Activated T-cell treated with anti-CD3 and anti-CD28 coated beads for 48 hours (primary cell): ENCODE data around the gene OPTN.
"Not testable (repeated sequence)": the region's sequence is repeated elsewhere in the genome, so short reads cannot be mapped to it uniquely, and the experiment has no call there.

Experiments
- DNase-seq: peaks from one replicate; pipeline ENCODE4 v3.0.0-alpha.2; 2020; ENCODE audit warnings: low read depth

The OPTN gene

DNA sequence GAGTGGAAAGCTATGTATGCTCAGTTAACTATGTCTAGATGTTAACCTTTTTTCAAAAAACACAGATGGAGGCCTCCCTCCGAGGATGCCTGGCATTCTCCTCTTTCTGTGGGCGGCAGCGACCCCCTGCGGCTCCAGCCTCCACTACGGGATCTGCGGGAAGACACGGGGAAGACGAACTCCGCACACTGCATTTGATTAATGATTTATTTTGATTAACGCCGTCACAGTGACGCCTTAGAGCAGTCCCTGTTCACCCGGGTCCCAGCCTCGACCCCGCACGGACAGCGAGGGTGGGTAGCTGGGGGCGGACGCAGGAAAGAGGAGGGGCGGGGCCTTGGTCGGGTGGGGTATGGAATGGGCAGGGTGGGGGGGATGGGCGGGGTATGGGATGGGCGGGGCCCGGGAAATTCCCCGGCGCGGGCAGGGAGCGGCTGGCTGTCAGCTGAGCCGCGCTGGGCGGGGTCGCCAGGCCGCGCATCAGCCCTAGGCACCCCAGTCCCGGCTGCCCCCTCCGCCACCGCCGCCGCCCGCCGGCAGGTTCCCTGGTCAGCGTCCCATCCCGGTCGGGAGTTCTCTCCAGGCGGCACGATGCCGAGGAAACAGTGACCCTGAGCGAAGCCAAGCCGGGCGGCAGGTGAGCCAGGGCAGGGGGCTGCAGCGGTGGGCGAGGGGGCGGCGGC lies at the start of gene OPTN:
Gene OPTN (plus strand): TSS at position 498 of the 683 bp plus-strand sequence. CDS start 8,960 bp downstream, outside the sequence.
- DNase-seq: peak; percentile 72

DNA sequence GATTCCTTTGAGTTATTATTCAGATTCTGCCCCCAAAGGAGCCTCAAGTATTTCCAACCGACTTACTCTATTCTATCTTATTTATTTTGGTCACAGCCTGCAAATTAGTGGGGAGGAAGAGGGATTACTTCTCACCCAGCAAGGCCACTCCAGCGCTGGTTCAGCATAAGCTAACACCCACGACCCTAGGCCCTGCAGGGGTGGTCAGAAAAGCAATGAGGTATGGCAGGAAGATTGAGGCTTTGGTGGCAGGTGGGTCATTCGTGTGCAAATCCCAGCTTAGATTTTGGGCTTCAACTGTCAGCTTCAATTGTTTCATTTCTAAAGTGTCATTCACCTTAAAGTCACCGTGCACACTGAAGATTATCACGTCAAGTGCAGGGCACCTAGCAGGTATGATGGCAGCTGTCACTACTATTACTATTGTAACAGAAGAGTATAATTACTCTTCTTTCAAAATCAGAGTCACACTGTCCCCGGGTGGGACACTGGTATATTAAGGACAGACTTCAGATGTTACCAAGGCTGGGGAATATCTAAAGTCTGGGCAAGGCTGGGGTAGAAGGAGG lies 48.8 kb upstream of the OPTN start:
- DNase-seq: no peak

DNA sequence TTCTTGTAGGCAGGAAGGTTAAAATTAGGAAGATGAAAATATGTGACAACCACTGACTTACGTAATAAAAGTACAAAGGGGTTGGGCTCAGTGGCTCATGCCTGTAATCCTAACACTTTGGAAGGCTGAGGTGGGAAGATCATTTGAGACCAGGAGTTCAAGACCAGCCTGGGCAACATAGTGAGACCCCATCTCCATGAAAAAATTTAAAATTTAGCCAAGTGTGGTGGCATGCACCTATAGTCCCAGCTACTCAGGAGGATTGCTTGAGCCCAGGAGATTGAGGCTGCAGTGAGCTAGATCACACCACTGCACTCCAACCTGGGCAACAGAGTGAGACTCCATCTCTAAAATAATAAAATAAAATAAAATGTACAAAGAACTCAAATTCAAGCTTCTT lies 46.8 kb upstream of the OPTN start:
- not testable (repeated sequence) for DNase-seq

DNA sequence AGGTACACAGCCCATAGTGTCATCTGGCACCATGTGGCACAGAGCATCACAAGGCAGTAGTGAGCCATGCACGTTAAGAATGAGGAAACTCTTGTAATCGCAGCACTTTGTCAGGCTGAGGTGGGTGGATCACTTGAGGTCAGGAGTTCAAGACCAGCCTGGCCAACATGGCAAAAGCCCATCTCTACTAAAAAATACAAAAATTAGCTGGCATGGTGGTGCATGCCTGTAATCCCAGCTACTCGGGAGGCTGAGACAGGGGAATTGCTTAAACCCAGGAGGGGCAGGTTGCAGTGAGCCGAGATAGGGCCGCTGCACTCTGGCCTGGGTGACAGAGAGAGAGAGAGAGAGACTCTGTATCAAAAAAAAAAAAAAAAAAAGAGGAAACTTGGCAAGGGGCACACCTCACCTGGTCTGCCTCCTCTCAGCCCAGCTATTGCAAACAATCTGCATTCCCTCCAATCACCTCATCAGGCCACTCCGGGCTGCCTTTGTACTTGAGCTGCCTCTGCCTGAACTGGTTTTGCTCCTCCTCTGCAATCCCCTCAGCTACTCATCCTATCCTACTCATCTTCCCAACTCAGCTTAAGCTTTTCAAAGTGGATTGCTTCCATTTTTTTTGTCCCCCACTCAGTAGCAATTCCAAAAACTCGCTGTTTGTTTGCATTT lies 46.0 kb upstream of the OPTN start:
- no peak for DNase-seq

DNA sequence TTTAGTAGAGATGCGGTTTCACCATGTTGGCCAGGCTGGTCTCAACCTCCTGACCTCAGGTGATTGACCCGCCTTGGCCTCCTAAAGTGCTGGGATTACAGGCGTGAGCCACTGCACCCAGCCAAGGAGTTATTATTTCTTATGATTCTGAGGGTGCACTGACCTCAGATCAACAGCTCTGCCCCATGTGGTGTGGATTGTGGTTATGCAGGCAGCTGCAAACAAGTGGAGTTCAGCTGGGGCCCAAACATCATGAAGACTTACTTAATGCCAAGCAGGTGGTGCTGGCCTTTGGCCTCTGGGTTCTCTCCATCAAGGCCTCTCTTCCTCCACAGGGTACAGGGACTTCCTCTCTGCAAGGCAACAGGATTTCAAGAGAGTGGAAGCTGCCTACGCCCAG lies 45.1 kb upstream of the OPTN start:
- no peak for DNase-seq

DNA sequence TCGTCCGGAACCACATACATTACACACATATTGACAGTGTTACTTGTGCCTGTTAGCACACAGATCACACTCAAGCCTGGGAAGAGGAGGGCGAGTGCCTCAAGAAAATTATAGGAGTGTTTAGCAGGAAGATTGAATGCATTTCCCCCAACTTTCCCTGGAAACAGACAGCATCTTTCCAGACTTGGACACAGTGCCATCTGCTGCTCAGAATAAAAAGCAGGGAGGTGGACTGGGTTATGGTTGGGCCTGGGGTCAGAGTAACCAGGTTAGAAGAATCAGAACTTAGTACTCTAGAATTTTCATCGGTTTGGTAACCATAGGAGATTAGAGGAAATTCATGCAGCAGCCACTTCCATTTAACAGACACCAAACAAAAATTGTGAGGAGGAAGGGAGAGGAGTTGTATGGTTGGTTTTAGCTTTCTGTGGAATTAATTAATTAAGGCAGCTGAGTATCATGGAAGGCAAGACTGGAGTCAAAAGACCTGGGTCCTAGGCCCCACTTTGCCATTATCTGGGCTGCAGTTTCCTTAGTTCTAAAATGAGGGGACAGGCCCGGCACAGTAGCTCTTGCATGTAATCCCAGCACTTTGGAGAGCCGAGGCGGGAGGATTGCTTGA lies 43.4 kb upstream of the OPTN start:
- DNase-seq: no peak

DNA sequence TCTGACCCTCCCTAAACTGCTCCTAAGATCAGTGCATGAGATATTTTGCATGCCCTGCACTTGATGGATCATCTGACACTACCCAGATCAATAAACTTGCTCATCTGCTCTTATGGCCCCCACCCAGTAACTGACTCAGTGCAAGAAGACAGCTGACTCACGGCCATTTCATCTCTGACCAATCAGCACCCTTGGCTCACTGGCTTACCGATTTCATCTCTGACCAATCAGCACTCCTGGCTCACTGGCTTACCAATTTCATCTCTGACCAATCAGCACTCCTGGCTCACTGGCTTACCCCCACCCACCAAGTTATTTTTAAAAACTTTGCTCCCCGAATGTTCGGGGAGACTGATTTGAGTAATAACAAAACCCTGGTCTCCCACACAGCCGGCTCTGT lies 37.2 kb upstream of the OPTN start:
- no peak for DNase-seq

DNA sequence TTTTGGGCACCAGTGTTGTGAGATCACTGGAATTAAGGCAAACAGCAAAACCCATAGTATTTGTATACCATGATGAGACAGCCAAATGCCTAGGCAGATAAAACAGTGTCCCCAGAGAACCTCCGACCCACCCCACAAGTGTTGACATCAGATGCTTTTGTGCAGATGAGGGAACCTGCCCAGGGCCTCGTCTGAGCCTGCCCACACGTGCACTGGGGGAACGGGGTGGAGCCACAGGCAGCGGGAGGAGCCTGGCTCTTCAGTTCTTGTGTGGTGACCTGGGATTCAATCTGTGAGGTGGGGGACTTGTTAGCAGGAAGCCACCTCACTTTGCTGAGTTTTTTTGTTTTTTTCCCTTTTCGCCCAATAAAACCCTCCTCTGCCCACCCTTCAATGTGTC lies 33.4 kb upstream of the OPTN start:
- no peak for DNase-seq

DNA sequence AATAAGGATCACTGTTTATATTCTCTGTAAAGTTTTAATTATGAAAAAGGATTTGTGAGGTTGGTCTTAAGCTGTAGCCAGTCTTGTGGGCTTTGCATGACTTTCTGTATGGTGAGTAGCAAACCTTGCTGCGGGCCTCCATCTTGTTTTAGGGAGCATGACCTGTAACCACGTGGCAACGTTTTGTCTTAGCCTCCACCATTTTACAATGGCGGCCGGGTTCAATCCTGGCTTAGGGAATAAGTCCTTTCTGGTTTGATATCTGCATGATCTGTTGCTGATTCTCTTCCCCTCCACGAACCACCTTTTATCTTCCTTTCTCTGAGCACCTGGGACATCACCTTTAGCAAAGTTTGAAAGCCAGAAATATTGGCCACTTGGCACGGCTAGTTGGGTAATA lies 32.5 kb upstream of the OPTN start:
- no peak for DNase-seq

DNA sequence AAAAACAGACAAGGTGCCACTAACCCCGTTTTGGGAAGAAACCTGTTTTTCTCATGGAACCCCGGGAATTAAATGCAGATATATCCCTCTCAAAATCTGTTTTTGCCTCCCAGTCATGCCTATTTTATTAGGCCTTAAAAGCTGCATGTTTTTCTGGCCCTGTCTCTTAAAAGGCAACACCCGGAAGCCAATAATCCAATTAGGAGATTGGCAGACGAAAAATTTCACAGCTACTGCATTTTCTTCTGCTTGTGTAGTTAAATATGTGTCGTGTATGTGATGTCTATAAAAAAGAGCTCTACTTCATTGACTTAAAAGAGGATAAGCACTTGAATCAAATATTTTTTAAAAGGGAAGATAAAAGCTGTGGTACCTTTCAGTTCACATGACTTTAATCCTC lies 31.9 kb upstream of the OPTN start:
- no peak for DNase-seq

DNA sequence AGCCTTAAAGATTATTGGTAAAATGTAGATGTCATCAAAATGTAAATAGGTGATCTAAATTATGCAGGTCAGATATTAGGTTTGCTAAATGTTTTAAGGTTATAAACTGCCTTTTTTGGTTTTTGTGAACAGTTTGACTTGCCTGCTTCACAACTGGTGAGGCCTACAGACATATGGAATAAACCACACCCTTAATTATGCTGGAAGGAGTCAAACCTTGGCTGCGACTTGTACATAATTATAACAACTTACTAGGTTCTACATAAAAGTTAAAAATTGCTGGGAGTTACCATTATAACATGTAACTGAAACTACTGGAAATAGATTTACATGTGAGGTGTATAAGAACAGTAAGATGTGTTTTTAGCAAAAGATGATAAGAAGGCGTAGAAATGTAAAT lies 31.5 kb upstream of the OPTN start:
- DNase-seq: no peak

DNA sequence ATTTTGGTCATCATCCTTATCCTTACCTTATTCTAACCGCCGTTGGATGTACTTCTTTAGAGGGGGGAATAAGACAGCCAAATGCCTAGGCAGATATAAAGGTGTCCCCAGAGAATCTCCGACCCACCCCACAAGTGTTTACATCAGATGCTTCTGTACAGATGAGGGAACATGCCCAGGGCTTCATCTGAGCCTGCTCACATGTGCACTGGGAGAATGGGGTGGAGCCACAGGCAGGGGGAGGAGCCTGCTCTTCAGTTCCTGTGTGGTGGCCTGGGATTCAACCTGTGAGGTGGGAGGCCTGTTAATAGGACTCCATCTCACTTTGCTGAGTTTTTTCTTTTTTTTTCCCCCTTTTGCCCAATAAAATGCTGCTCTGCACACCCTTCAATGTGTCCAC lies 27.6 kb upstream of the OPTN start:
- no peak for DNase-seq

DNA sequence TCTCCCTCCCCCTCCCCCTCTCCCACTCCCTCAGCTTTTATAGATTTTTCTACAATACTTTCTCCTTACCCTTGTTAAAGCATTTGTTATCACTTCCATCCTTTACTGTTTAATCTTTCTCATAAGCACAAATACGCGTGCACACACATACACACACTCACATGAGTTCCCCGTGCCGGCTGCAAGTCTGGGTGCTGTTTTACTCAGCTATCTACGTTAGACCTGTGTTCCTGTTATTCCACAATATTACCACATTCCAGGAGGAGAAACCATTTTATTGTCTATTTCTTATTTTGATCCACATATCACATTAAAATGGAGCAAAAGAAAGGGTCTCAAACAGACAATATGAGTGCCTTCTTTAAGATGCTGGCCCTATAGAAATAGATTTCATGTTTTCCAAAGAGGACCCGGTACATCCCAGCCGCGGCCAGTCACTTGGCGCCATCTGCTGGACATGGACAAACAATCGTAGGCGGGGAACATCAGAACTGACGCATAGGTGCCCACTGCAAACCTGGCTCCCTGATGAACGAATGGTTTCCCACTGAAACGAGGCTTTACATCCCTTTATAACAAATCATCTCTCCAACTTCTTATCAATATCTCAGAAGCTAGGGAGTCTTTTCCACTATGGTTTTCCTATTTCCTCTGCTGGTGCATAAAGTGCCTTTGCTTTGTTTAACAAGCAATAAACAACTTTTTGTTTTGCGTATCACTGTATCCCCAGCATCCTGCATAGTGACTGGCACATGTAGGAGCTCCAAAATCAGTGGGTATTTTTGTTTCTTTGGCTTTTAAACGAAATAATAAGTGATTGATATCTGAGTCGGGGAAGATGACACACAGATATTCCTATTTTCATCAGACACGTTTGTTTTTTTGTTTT lies 25.2 kb upstream of the OPTN start:
- DNase-seq: peak; percentile 50

DNA sequence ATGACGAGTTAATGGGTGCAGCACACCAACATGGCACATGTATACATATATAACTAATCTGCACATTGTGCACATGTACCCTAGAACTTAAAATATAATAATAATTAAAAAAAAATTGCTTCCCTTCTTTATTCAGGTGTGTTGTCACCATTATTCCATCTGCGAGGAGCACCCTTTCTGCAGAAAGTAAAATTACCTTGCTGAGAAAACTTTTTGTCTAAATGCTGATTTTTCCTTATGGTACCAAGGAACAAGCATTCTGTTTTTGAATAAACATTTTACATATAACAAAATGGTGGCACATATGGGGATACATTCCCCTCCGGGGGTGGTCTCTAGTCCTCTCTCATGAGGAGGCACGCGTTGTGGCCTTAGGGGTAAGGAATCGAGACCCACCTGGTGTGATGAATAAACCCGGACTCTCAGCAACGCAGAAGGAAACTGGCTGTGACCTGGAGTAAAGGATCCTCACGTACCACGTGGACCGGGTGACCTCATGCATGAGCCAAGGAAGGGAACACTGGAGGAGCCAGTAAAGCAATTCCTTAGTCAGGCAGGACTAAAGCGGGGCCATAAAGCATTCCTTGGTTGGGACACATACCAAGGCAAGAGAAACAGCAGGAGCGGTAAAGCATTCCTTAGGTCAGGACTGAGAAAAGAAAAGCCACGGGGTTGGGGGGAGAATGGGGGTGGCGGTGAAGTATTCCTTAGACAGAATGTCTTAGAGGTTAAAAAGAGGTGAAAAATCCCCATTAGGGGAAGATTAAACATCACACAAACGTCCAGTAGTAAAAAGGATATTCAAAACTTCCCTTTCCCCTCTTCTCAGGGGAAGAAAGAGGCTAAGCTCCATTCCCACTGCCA lies 20.8 kb upstream of the OPTN start:
- DNase-seq: no peak

DNA sequence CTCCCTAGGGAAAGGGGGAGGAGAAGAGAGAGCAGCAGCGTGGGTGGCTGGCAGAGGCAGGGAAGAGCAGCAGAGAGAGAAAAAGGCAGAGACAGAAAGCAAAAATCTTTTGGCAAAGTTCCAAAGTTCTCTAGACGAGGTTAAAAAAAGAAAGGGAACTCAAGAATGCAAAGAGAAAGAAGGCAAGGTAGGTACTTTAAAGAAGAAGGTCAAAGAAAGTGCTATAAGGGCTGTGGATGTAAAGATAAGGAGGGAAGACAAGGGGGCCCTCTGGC lies 20.2 kb upstream of the OPTN start:
- no peak for DNase-seq

DNA sequence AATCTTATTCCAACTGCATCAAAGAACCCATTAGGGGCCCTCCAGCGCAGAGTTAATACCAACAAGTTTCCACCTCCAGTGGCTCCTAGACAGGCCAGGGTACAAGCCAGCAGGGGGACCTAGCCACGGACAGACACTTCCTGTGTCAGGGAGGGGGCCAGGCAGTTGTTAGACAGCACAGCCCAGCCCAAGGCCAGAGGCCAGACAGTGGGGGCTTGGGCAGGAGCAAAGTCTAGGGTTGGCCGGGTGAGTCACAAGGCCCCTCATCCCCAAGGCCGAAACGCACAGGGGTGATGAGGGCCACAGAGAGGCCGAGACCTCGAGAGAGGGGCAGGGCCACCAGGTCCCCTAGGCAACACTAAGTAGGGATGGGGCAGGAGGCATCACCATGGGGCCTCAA lies 19.3 kb upstream of the OPTN start:
- DNase-seq: no peak

DNA sequence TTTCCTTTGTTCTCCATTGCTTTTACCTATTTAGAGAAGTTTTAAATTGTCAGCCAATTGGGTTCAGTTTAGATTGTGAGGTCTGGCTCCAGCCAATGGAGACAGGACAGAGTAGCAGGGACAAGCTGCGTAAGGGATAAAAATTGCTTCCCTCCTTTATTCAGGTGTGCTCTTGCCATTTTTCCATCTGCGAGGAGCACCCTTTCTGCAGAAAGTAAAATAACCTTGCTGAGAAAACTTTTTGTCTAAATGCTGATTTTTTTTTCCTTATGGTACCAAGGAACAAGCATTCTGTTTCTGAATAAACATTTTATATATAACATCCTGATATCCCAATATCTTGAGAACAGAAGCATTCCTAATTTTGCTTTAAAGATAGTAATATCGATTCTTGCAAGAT lies 16.3 kb upstream of the OPTN start:
- not testable (repeated sequence) for DNase-seq

DNA sequence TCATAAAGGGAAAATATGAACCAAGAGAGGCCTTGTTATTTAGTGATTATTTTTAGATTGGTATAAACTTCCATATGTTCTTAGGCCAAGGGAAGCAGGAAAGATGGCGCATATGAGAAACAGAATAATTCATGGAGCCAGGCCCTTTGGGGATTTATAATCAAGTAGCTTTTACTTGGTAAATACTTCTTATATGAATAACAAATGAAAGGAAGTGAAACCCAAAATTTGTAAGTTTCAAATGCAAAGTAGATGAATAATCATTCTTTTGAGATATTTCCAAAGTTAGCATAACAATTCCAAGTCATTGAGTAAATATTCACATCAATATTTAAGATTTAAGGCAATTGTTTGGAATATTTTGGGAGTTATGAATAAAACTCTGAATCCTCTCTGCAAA lies 13.9 kb upstream of the OPTN start:
- DNase-seq: no peak

DNA sequence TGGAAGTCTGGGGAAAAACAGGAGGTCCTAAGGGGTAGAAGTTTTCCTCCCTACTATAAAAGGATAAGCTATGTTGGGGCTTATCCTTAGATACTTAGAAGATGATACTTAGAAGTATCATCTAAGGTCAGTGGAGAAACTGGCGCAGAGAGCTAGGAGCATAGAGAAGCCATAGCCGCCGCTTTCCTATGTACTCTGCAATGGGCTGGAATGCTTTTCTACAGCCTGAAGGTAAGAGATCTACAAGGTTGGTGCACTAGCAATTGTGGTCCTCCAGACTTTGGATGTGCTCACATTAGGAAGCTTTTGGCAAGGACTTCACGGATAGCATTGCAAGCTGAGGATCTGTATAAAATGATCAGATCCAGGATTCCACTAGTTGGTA lies 12.4 kb upstream of the OPTN start:
- DNase-seq: no peak

DNA sequence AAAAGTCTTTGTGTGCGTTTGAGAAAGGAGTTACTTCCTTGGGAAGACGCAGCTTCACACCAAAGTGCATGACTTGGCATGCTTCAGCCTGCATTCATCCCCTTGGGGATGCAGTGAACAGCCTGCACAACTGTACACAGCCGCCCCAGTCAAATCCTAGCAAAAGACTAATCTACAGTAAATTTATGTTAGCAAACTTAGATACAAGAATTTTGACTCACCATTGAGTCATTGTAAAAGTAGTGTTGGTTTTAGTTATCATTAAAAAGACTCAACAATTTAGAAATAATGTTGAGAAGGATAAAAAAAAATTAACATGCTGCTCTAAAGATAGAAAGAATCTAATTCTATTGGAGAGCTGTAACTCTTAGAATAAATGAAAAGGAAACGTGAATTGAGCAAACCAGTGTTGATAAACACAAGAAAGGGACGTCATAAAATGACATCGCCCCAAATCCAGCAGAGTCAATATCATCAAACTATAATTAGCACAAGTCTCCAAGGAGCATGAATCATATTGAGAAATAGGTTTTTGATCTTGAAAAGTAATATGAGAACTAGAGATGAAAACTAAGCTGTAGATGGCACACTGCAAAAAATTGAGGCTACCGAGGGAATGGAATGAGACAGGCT lies 11.9 kb upstream of the OPTN start:
- no peak for DNase-seq

DNA sequence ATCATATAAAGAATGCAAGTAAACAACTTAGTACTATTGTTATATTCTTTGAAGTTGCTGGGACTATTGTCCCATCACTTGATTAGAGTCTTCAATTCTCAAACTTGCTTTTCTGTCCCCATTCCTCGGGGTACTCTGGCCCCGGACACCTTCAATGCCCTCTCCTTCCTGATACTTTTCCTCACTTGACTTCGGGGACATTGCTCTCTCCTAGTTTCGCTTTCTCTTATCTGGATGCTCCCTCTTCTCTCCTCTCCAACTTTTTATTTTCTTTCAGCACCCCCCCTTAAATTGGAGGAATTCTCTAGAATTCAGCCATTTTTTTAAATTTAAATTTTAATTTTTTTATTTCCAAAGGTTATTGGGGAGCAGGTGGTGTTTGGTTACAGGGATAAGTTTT lies 10.6 kb upstream of the OPTN start:
- no peak for DNase-seq
